22Rv1 (cell line): Measurements from ENCODE around the gene RSPH10B2.
"Not testable (repeated sequence)": the region's sequence is repeated elsewhere in the genome, so short reads cannot be mapped to it uniquely, and the experiment has no call there.

Experiments
- H3K27ac ChIP-seq: fragments of 450-650 bp; 2 replicates; pipeline ENCODE4 v1.5.1; 2017
- CTCF ChIP-seq: fragments of 450-650 bp; IDR thresholded peaks from 2 replicates; pipeline ENCODE4 v1.5.1; 2017; ENCODE audit warnings: mild to moderate bottlenecking
- ZFX ChIP-seq: fragments of 450-650 bp; IDR thresholded peaks from 2 replicates; pipeline ENCODE4 v1.6.1; 2017; ENCODE audit warnings: antibody characterized with exemption, borderline replicate concordance

Gene RSPH10B2

DNA sequence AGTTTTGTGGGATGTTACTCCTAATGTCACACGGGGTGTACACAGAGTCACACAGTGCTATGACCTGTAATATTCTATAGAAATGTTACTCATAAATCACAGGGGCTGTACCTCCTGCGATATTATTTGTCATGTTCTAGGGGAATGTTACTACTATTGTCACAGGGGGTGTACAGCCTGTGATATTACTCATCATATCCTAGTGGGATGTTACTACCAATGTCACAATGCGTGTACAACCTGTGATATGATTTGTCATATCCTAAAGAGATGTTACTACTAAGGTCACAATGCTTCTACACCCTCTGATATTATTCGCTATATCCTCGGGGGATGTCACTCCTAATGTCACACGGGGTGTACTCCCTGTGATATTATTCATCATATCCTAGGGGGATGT, 79.7 kb downstream of the RSPH10B2 start:
- TF ChIP-seq CTCF (no peak), ZFX (no peak)

GRCh38 chr7:6835521-6835920, 81.6 kb downstream of the RSPH10B2 start:
- not testable (repeated sequence) for H3K27ac ChIP-seq

More for the DNA sequence above, 79.7 kb downstream of the RSPH10B2 start:
- H3K27ac ChIP-seq, result no peak overlapping the region

DNA sequence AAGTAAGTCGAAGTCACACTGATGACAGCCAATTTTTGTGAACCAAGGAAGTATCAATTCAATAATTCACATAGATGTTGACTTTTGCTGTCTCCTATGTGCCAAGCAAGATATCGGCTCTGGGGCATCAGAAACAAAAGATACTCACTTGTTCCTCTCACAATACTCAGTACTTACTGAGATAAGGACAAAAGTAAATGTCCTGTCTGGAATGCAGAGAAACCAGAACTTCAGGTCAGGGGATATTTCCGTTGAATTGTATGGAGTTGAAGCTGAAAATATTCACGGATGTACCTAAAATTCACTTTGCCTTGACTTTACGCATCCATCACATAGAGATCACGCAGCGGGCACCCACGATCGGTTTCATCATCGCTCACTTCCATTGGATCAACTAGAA, 83.2 kb downstream of the RSPH10B2 start:
- not testable (repeated sequence) for H3K27ac ChIP-seq

DNA sequence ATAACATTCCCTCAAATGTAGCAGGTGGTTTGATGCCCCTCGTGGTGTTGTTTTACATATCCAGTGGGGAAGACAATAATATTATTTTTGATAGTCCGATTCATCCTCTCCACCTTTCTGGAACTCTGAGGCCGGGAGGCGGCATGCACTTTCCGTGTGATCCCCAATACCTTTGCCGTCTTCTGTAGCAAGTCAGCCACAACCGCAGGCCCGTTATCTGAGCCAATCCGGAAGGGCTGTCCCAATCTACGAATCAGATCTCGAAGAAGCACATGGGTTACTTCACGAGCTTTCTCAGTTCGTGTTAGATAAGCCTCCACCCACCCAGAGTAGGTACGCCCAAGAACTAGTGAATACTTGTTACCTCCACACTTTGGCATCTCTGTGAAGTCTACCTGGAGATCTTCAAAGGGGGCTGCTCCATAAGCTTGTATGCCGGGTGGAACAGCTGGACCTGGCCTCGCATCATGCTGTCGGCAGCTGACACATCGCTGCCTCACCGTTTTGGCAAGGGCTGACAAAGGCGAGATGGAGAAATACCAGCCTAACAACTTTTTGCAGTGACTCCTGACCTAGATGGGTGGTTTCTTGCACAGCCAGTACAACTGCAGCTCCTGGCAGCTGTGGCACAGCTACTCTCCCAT, 88.5 kb downstream of the RSPH10B2 start:
- H3K27ac ChIP-seq, result not testable (repeated sequence)

DNA sequence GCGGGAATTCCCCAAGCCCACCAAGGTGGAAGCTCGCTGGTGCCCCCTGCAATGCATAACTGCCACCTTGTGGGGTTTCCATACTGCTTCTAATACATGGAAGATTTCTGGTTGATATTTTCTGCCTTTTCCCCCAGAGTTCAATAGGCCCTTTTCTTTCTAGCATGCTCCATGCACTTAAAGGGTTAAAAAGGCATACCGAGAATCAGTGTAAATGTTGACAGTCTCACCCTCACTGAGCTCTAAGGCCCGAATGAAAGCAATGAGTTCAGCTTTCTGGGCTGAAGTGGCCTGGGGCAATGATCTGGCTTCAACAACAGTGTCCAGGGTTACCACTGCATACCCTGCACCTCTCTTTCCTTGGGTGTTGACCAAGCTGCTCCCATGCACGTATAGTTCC, 89.2 kb downstream of the RSPH10B2 start:
- not testable (repeated sequence) for H3K27ac ChIP-seq

- not testable (repeated sequence) for H3K27ac ChIP-seq
Measured at GRCh38 chr7:6843654-6844053, 89.8 kb downstream of the RSPH10B2 start.

GRCh38 chr7:6845971-6846449, 92.1 kb downstream of the RSPH10B2 start:
- H3K27ac ChIP-seq, result not testable (repeated sequence)

DNA sequence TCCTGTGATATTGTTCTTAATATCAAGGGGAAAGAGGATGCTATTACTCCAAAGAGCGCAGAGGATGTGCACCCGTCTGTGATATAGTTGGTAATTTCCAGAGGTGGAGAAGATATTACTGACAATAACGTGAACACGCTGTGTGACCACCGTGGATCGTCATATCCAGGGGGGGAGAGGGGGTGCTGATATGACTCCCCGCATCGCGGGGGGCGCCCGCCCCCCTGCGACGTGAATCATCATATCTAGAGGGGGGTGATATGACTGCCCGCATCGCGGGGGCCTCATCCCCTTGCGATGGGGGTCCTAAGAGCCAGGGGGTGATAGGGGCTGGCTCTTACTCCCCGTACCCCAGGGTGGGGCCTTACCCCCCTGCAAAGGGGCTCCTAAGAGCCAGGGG, 93.8 kb downstream of the RSPH10B2 start:
- H3K27ac ChIP-seq, result not testable (repeated sequence)
